GM12878 (cell line): ENCODE measurements around the gene ZCCHC8. TPM values are rescaled to one million over a fixed set of nuclear protein-coding genes. Genes with fewer than 3 reads are reported as not detected.
"Not testable (repeated sequence)": the region's sequence is repeated elsewhere in the genome, so short reads cannot be mapped to it uniquely, and the experiment has no call there.

Source experiments
- ATAC-seq: fragments of 200-7000 bp; cut with Tn5 transposase; 3 replicates; pipeline ENCODE4 v1.9.1; 2020; ENCODE audit warnings: mild to moderate bottlenecking, moderate library complexity
- BruUV-seq: library from RNA; stranded (reverse); fragments of 400-500 nt; replicated peaks from 2 replicates; lab custom pipeline; 2021; lab: Mats Ljungman, UMichigan
- CTCF ChIA-PET: fragments of 300-600 bp; sonication (Branson Sonifier 250); formaldehyde crosslinking; extraction: SDS; loops from one replicate; lab custom pipeline; 2021; ENCODE audit warnings: inconsistent platforms; lab: Yijun Ruan, JAX
- POLR2A ChIA-PET: fragments of 350-600 bp; formaldehyde crosslinking; extraction: SDS; loops from one replicate; lab custom pipeline; 2021; ENCODE audit warnings: inconsistent platforms; lab: Charles Lee
- RAD21 ChIA-PET: fragments of 300-600 bp; sonication (Branson Sonifier 250); formaldehyde crosslinking; loops from one replicate; lab custom pipeline; 2023; ENCODE audit warnings: antibody characterized with exemption; ENCODE audit not compliant: unreplicated experiment; lab: Charles Lee
- SMC1A ChIA-PET: fragments of 300-600 bp; sonication (Branson Sonifier 250); formaldehyde crosslinking; loops from one replicate; lab custom pipeline; 2023; ENCODE audit not compliant: unreplicated experiment, uncharacterized antibody; lab: Charles Lee
- DNase-seq: peaks from one replicate; pipeline ENCODE4 v3.0.0-alpha.2; 2011; ENCODE audit warnings: low read depth, low spot score
- FAIRE-seq: peaks from 3 replicates; lab custom pipeline; 2011; peaks lifted over from hg19 to GRCh38; lab: Jason Lieb, UNC
- H2AFZ ChIP-seq: 2 replicates; pipeline ENCODE4 v1.6.0; 2011; ENCODE audit warnings: low read depth, low read length, control low read depth; ENCODE audit not compliant: control insufficient read depth
- H3K27ac ChIP-seq: 2 replicates; pipeline ENCODE4 v1.5.1; 2011; ENCODE audit warnings: control low read depth; ENCODE audit not compliant: control insufficient read depth, insufficient read depth
- H3K27me3 ChIP-seq, 2 experiments: replicated peaks in 1 of 2; 2 replicates each; pipeline versions ENCODE4 v1.6.0 to v1.6.1; 2011; ENCODE audit warnings: low read length in 1 of 2; ENCODE audit not compliant: control insufficient read depth in 2 of 2, insufficient read depth in 2 of 2
- H3K36me3 ChIP-seq, 2 experiments: 2 replicates each; pipeline ENCODE4 v1.5.1; 2011; ENCODE audit warnings: low read length in 1 of 2; ENCODE audit not compliant: control insufficient read depth in 2 of 2, insufficient read depth in 2 of 2
- H3K4me1 ChIP-seq: 2 replicates; pipeline ENCODE4 v1.6.1; 2011; ENCODE audit warnings: mild to moderate bottlenecking, low read length, moderate library complexity, mixed read lengths; ENCODE audit not compliant: control insufficient read depth, insufficient read depth
- H3K4me2 ChIP-seq: 2 replicates; pipeline ENCODE4 v1.6.0; 2011; ENCODE audit warnings: control low read depth; ENCODE audit not compliant: control insufficient read depth, insufficient read depth
- H3K4me3 ChIP-seq: fragments of 200-600 bp; sonication (generic); 2 replicates; pipeline ENCODE4 v1.5.1; 2016
- H3K79me2 ChIP-seq: 2 replicates; pipeline ENCODE4 v1.6.0; 2011; ENCODE audit warnings: low read length; ENCODE audit not compliant: control insufficient read depth, insufficient read depth
- H3K9ac ChIP-seq: 2 replicates; pipeline ENCODE4 v1.8.0; 2011; ENCODE audit warnings: low read length, control low read depth, mixed read lengths; ENCODE audit not compliant: control insufficient read depth, insufficient read depth
- H3K9me3 ChIP-seq: replicated peaks from 3 replicates; pipeline ENCODE4 v1.5.1; 2011; ENCODE audit warnings: mild to moderate bottlenecking, low read length; ENCODE audit not compliant: control insufficient read depth, insufficient read depth
- H4K20me1 ChIP-seq: 2 replicates; pipeline ENCODE4 v1.6.0; 2011; ENCODE audit not compliant: control insufficient read depth, insufficient read depth
- RBBP5 ChIP-seq: fragments of 200-600 bp; sonication (generic); conservative IDR thresholded peaks from 2 replicates; pipeline ENCODE4 v1.6.1; 2016
- WGBS: methylation state at CpG from one replicate; pipeline ENCODE4 v1.1.6; 2016; ENCODE audit warnings: low lambda C conversion rate; ENCODE audit not compliant: insufficient replicate concordance, insufficient coverage; ENCODE audit errors: missing lambda C conversion rate; 5-methylcytosine and 5-hydroxymethylcytosine counted together
- in situ Hi-C: fragments of 300-500 bp; cut with MboI; formaldehyde crosslinking; loops from 9 replicates; pipeline ENCODE4 v1.14.3; 2018; ENCODE audit warnings: mixed read lengths
- intact Hi-C: fragments of 100-400 bp; cut with micrococcal nuclease; formaldehyde crosslinking; loops from one replicate; pipeline ENCODE4 v1.14.2; 2022; ENCODE audit not compliant: unreplicated experiment
- polyA plus RNA-seq, 11 experiments: library from polyadenylated mRNA; depleted of rRNA in 4 of 11; unstranded in 6 of 11; stranded (reverse) in 5 of 11; fragments of >200 nt; fragmentation: Nextera tagmentation in 4 of 11; fragmentation: Illumina TruSeq in 1 of 11; extraction: Ambion mirVana in 4 of 11; extraction: Trizol in 1 of 11; gene quantifications; 1 replicate in 1 of 11; 2 replicates in 10 of 11; pipeline versions ENCODE4 v1.2.1 to v1.2.3, GENCODE V29; 2011 to 2016; ENCODE audit warnings: inconsistent platforms in 2 of 11, missing spikeins in 2 of 11, low read depth in 1 of 11
- total RNA-seq, 4 experiments: library from RNA; depleted of rRNA in 3 of 4; stranded (reverse); fragments of >200 nt in 3 of 4; fragmentation: Illumina TruSeq in 1 of 4; extraction: Trizol in 1 of 4; gene quantifications; 2 replicates each; pipeline versions ENCODE4 v1.2.1 to v1.2.3, GENCODE V29; 2013 to 2021
- TF ChIP-seq, protein P1 (sequence below): fragments of 450-650 bp; IDR thresholded peaks from 2 replicates; pipeline ENCODE4 v1.6.1; 2018; ENCODE audit warnings: borderline replicate concordance, mild to moderate bottlenecking; ENCODE audit not compliant: partially characterized antibody

ZCCHC8 gene
- total and polyA plus RNA-seq, 10 of the 15 experiments (the other 5 are each of a cell fraction or from before 2014, with no cell fraction given) = 8.8 to 34.8 (median 21.7) TPM

GRCh38 chr12:122449317-122449716 lies 51.4 kb downstream of the ZCCHC8 start (continued):
- TF ChIP-seq, protein P1, sequence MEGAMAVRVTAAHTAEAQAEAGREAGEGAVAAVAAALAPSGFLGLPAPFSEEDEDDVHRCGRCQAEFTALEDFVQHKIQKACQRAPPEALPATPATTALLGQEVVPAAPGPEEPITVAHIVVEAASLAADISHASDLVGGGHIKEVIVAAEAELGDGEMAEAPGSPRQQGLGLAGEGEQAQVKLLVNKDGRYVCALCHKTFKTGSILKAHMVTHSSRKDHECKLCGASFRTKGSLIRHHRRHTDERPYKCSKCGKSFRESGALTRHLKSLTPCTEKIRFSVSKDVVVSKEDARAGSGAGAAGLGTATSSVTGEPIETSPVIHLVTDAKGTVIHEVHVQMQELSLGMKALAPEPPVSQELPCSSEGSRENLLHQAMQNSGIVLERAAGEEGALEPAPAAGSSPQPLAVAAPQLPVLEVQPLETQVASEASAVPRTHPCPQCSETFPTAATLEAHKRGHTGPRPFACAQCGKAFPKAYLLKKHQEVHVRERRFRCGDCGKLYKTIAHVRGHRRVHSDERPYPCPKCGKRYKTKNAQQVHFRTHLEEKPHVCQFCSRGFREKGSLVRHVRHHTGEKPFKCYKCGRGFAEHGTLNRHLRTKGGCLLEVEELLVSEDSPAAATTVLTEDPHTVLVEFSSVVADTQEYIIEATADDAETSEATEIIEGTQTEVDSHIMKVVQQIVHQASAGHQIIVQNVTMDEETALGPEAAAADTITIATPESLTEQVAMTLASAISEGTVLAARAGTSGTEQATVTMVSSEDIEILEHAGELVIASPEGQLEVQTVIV = no peak
- no peak for TF ChIP-seq RBBP5

GRCh38 chr12:122447825-122448224 lies 52.9 kb downstream of the ZCCHC8 start:
- POLR2A ChIA-PET, BruUV-seq, H3K79me2 ChIP-seq, DNase-seq, RAD21 ChIA-PET, H3K9me3 ChIP-seq, H3K36me3 ChIP-seq, H2AFZ ChIP-seq, H3K4me3 ChIP-seq, intact Hi-C loops, H3K9ac ChIP-seq, H3K27me3 ChIP-seq, H3K27ac ChIP-seq, H4K20me1 ChIP-seq, ATAC-seq, H3K4me2 ChIP-seq, FAIRE-seq, H3K4me1 ChIP-seq, SMC1A ChIA-PET, in situ Hi-C loops: not testable (repeated sequence)
- CTCF ChIA-PET = interaction anchor here (3.3 kb wide), 1 partner anchor 24 kb away, joined by 27 read pairs; no protein-coding TSS in a partner anchor
- WGBS = 60% methylated on average over 3 of the region's 3 CpGs

DNA sequence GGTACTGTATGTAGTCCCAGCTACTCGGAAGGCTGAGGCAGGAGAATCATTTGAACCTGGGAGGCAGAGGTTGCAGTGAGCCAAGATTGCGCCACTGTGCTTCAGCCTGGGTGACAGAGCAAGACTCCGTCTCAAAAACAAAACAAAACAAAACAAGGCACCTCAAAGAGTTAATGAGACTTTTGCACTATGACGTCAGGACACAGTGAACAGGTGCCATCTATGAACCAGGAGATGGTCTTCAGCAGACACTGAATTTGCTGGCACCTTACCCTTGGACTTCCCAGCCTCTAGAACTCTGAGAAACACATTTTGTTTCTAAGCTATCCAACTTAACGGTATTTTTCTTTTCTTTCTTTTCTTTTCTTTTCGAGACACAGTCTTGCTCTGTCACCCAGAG lies 54.3 kb downstream of the ZCCHC8 start:
- H3K27ac ChIP-seq, H3K9ac ChIP-seq, H3K9me3 ChIP-seq, in situ Hi-C loops, RAD21 ChIA-PET, H4K20me1 ChIP-seq, H3K4me1 ChIP-seq, H2AFZ ChIP-seq, H3K4me2 ChIP-seq, H3K4me3 ChIP-seq, H3K79me2 ChIP-seq, ATAC-seq, BruUV-seq, H3K27me3 ChIP-seq, H3K36me3 ChIP-seq, intact Hi-C loops, DNase-seq, FAIRE-seq: not testable (repeated sequence)
- POLR2A ChIA-PET = interaction anchor here (0.6 kb wide), 1 partner anchor 60 kb away, joined by 3 read pairs; no protein-coding TSS in a partner anchor
- CTCF ChIA-PET = interaction anchor here (2.0 to 2.1 kb wide), 2 partner anchors 25 to 28 kb away, joined by 5 to 9 read pairs; no protein-coding TSS in a partner anchor
- 47% methylated on average over 6 of the region's 6 CpGs for WGBS
- SMC1A ChIA-PET = interaction anchor here (0.6 to 0.8 kb wide), 2 partner anchors 78 to 333 kb away, joined by 3 read pairs; no protein-coding TSS in a partner anchor

DNA sequence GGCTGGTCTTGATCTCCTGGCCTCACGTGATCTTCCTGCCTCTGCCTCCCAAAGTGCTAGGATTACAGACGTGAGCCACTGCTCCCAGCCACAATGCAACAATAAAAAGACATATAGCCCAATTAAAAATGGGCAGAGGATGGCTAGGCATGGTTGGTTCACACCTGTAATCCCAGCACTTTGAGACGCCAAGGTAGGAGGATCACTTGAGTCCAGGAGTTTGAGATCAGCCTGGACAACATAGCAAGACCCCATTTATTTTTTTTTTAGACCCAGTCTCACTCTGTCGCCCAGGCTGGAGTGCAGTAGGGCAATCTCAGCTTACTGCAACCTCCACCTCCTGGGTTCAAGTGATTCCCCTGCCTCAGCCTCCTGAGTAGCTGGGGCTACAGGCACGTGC lies 56.7 kb downstream of the ZCCHC8 start:
- H3K9ac ChIP-seq, H3K4me2 ChIP-seq, H4K20me1 ChIP-seq, intact Hi-C loops, CTCF ChIA-PET, FAIRE-seq, H3K4me3 ChIP-seq, H3K27me3 ChIP-seq, H3K9me3 ChIP-seq, SMC1A ChIA-PET, H3K79me2 ChIP-seq, DNase-seq, BruUV-seq, H2AFZ ChIP-seq, ATAC-seq, H3K27ac ChIP-seq, in situ Hi-C loops, POLR2A ChIA-PET, H3K36me3 ChIP-seq, RAD21 ChIA-PET, H3K4me1 ChIP-seq: not testable (repeated sequence)
- 63% methylated on average over 5 of the region's 5 CpGs for WGBS
